ENCODE data around the gene GTF2E1.

DNA sequence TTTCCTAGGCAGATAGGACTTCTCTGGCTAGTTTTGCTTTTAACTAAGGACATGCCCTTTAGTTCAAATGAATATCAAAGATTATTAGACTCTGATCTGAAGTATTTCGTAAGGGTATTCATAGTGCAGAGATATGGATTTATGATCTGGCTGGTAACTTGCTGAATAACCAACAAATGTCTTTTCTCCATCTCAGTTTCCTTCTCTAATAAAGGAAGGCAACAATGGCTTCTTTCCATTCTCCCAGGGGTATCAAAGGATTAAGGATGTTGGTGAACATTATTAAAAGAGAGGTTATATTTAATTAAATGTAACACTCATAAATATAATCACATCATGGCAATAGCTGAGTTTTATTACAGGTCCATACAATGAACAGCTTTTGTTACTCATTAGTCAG is 86.3 kb downstream of the GTF2E1 start:
- TF ChIP-seq GATA2 (IDR thresholded peaks at IDR 0.05; ENCODE audit: low read depth, low read length) (no peak), GATA3 (IDR thresholded peaks at IDR 0.05; ENCODE audit: low read depth, low read length) (no peak)

Data from SH-SY5Y (cell line).